ENCODE data around the gene CYP11A1.

GRCh38 chr15:74302821-74303359 lies 64.6 kb downstream of the CYP11A1 start:
- TF ChIP-seq POLR2AphosphoS5 (IDR thresholded peaks at IDR 0.05; ENCODE audit: low read depth, low read length): no peak
- no peak for TF ChIP-seq TAF1 (IDR thresholded peaks at IDR 0.05; ENCODE audit: borderline replicate concordance, insufficient read depth, low read length)
- 0 out of 4 replicates have a peak, but pooled peaks of 1 of the 2 experiments have one; percentile 47 for TF ChIP-seq REST (IDR thresholded peaks at IDR 0.05; ENCODE audit: insufficient read depth in 1 of 2, low read depth in 2 of 2, low read length in 2 of 2)
